ENCODE measurements around the gene FAAP20. TPM values are rescaled to one million over a fixed set of nuclear protein-coding genes. Genes with fewer than 3 reads are reported as not detected.

The FAAP20 gene
- total RNA-seq, 1 experiment from 2014 or later: 112 TPM

DNA sequence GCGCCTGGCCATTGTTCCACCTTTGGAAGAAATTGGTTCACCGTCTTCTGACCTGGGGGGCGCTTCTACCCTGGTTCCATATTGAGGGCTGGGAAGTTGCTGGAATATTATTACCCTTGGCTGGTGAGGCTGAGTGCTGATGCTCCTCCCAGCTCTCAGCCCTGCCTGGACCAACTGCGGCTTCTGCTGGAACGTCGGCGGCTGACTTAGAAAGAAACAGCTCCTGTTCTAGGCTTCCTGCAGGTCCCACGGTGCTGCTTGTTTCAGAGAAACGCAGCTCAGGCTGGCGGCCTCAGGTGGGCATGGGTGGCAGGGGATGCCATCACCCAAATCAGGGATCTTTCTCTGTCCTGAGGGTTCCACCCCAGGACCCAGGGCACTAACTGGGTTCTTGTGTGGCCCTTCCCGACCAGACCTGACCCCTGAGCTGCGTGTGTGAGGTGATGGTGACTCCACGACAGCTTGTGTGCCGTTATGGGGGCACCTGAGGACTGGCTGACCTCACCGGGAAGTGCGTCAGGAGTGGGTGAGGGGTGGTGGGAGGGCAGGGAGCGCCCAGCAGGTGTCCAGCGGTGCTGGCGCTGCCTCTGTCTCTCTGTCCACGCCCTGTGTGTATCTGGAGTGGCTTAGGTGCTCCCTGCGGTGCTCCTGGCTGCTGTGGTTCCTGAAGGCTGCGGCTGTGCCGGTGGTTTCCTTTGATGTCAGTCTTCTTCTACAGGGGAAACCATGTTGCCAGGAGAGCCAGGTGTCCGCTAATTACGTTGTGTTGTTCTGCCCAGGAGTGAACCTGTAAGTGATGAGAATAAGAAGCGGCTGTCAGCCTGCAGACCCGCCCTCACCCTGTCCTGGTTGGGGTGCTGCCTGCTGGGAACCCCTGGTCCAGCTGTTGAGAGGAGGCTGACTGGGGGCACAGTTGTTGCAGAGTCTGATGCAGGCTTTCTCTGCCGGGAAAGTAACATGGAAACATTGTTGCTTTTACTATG lies 42.4 kb upstream of the FAAP20 start (continued):
- TF ChIP-seq REST (IDR thresholded peaks at IDR 0.05; ENCODE audit: low read depth): no peak
- TF ChIP-seq EZH2phosphoT487 (IDR thresholded peaks at IDR 0.05; ENCODE audit: borderline replicate concordance): no peak

DNA sequence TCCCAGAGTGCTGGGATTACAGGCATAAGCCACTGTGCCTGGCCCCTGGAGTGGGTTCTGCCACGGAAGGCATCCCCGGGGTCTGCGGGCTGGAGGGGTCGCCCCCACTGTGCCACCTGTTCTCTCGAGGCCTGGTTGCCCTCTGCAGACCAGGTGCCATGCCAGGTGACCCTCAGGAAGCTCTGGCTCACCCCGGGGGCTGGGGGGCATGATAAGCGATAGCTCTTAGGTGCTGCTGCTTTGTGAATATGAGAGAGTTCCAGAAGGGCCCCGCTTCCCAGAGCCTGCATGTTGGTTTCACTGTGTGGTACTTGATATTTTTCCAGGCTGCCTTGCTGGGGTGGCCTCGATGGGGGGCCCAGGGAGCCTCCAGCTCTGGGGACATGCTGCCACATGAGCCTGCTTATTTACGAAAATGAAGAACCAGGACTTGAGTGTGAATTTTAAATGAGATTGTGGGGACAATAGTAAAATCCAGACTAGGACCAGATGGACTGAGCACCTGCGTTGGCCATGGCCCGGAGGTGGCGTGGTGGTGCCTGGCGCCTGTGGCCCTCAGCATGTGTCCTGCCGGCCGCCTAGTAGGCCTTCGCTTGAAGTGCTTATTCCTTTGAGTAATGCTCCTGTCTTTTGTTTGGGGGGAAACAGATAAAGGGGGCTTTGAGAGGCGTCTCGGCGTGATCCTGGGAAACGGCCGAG lies 40.9 kb upstream of the FAAP20 start:
- ChIA-PET RAD21 (ENCODE audit: low non-redundant PET in 1 of 2, low total read pairs in 2 of 2, uncharacterized antibody in 2 of 2, unreplicated experiment in 2 of 2) (no interaction called here), CTCF (no interaction called here), POLR2A (no interaction called here)
- Histone ChIP-seq H3K79me2 (ENCODE audit: insufficient read depth, low read length) (peaks cover 100% of the 10 kb centered on the region), H3K4me1 (ENCODE audit: control insufficient read depth in 1 of 2, insufficient read depth in 2 of 2, low read length in 2 of 2) (peaks cover 8 to 17% of the 10 kb centered on the region in 2 experiments; a peak in 3 of 4 replicates), H3K4me2 (ENCODE audit: low read length) (no peak overlapping the region), H3K36me3 (ENCODE audit: control insufficient read depth in 1 of 2, insufficient read depth in 2 of 2, low read length in 2 of 2) (peaks cover 0 to 8% of the 10 kb centered on the region in 2 experiments; a peak in 1 of 4 replicates), H4K20me1 (ENCODE audit: insufficient read depth) (peaks cover 22% of the 10 kb centered on the region; the same call in 1 of the 2 replicates), H3K27me3 (ENCODE audit: insufficient read depth, low read length) (no peaks in the 10 kb centered on the region), H3K27ac (ENCODE audit: low read depth, low read length) (no peak overlapping the region), H3K9me2 (ENCODE audit: insufficient read depth) (no peaks in the 10 kb centered on the region), H3K9me3 (ENCODE audit: control insufficient read depth in 1 of 2, insufficient read depth in 1 of 2, low read depth in 1 of 2, low read length in 2 of 2) (no peaks in the 10 kb centered on the region), H2AFZ (ENCODE audit: low read depth, low read length, poor library complexity, severe bottlenecking) (no peak overlapping the region), H3K9ac (ENCODE audit: low read length) (no peak overlapping the region), H3K4me3 (replicated peaks in 1 of 2; ENCODE audit: low read depth in 1 of 2, low read length in 2 of 2) (no peak overlapping the region)
- ATAC-seq (no peak), DNase-seq (ENCODE audit: low read depth, low spot score) (no peak)
- intact Hi-C loops (cut with micrococcal nuclease): no loop called here
- no TSS peak for BruUV-seq (replicated peaks)
- TF ChIP-seq CEBPB (IDR thresholded peaks at IDR 0.05; ENCODE audit: low read depth) (no peak), EGR1 (IDR thresholded peaks at IDR 0.05; ENCODE audit: low read depth) (no peak), YY1 (IDR thresholded peaks at IDR 0.05; ENCODE audit: extremely low read depth, insufficient replicate concordance, low read depth, low read length) (no peak), POLR2AphosphoS5 (IDR thresholded peaks at IDR 0.05; ENCODE audit: low read depth, low read length) (no peak), REST (IDR thresholded peaks at IDR 0.05; ENCODE audit: low read depth) (no peak), RAD21 (IDR thresholded peaks at IDR 0.05; ENCODE audit: low read depth) (no peak), ZNF274 (IDR thresholded peaks at IDR 0.05; ENCODE audit: low read depth, low read length) (no peak)
